ENCODE data around the gene PLD5.

GRCh38 chr1:242530761-242531160, 6.3 kb upstream of the PLD5 start:
- TF ChIP-seq EZH2phosphoT487 (IDR thresholded peaks at IDR 0.05; ENCODE audit: borderline replicate concordance, low read length) (no peak), CTCF (IDR thresholded peaks at IDR 0.05; ENCODE audit: low read depth, low read length, poor library complexity, severe bottlenecking) (no peak)

Data from DOHH2 (cell line).